ENCODE data around the gene AXIN2.

DNA sequence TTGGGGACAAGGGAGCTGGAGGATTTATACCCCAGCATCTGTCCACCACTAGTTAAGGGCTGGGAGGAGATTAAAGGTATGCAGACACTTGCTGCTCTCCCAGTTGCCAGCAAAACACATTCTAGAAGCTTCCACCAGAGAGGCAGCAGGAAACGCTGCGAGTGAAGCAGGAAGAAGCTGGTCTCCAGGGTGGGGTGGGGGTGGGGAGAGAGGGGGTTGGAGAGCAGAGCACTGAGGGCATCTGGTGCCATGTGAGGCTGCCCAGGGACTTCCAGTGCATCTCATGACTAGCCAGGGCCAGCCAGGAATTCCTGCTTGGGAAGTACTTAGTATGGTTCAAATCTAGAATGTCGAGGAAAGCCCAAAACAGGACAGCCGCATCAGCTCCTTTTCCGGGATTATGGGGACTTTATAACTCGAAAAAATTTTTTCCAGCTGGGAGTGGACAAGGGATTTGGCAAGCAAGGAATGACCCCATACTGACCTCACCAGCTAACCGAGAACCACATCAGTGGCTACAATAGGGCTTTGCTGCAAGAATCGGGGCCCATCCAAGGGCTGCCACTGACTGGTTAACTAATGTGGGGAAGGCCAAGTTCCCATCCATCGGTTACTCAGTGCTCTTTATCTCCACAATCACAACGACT, 26.2 kb upstream of the AXIN2 start:
- TF ChIP-seq, protein P1, sequence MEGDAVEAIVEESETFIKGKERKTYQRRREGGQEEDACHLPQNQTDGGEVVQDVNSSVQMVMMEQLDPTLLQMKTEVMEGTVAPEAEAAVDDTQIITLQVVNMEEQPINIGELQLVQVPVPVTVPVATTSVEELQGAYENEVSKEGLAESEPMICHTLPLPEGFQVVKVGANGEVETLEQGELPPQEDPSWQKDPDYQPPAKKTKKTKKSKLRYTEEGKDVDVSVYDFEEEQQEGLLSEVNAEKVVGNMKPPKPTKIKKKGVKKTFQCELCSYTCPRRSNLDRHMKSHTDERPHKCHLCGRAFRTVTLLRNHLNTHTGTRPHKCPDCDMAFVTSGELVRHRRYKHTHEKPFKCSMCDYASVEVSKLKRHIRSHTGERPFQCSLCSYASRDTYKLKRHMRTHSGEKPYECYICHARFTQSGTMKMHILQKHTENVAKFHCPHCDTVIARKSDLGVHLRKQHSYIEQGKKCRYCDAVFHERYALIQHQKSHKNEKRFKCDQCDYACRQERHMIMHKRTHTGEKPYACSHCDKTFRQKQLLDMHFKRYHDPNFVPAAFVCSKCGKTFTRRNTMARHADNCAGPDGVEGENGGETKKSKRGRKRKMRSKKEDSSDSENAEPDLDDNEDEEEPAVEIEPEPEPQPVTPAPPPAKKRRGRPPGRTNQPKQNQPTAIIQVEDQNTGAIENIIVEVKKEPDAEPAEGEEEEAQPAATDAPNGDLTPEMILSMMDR (IDR thresholded peaks at IDR 0.05): no peak
- TF ChIP-seq POLR2A (IDR thresholded peaks at IDR 0.05) (no peak), EP300 (IDR thresholded peaks at IDR 0.05) (no peak)

All from sigmoid colon (tissue), 4 donors.